DND-41 (cell line): ENCODE measurements around the gene AGAP1.

Experiments used
- ATAC-seq: fragments of 200-7000 bp; cut with Tn5 transposase; 3 replicates; pipeline ENCODE4 v1.9.1; 2021; ENCODE audit warnings: low read depth; ENCODE audit not compliant: insufficient read depth
- DNase-seq: peaks from one replicate; pipeline ENCODE4 v3.0.0-alpha.2; 2020
- H2AFZ ChIP-seq: 2 replicates; pipeline ENCODE4 v1.6.0; 2012; ENCODE audit warnings: low read depth, low read length
- H3K27ac ChIP-seq: 2 replicates; pipeline ENCODE4 v1.5.1; 2012; ENCODE audit warnings: low read length, inconsistent platforms
- H3K27me3 ChIP-seq: fragments of 200-600 bp; sonication (generic); 2 replicates; pipeline ENCODE4 v1.6.0; 2012; ENCODE audit warnings: low read length, mild to moderate bottlenecking, inconsistent platforms; ENCODE audit not compliant: insufficient read depth, poor library complexity
- H3K36me3 ChIP-seq: 2 replicates; pipeline ENCODE4 v1.5.1; 2012; ENCODE audit warnings: low read length, inconsistent platforms; ENCODE audit not compliant: insufficient read depth
- H3K4me1 ChIP-seq: 2 replicates; pipeline ENCODE4 v1.5.1; 2012; ENCODE audit warnings: mild to moderate bottlenecking, low read length; ENCODE audit not compliant: insufficient read depth
- H3K4me2 ChIP-seq: 2 replicates; pipeline ENCODE4 v1.6.0; 2012; ENCODE audit warnings: mild to moderate bottlenecking, moderate library complexity, low read length, inconsistent platforms; ENCODE audit not compliant: insufficient read depth
- H3K4me3 ChIP-seq, 2 experiments: fragments of 200-600 bp in 1 of 2; shearing (Covaris generic) in 1 of 2; 2 replicates each; pipeline ENCODE4 v1.5.1; 2012 to 2016; ENCODE audit warnings: inconsistent platforms in 2 of 2, low read length in 2 of 2, mild to moderate bottlenecking in 2 of 2, low read depth in 1 of 2, moderate library complexity in 1 of 2
- H3K79me2 ChIP-seq: 2 replicates; pipeline ENCODE4 v1.6.0; 2012; ENCODE audit warnings: low read length, inconsistent platforms; ENCODE audit not compliant: insufficient read depth
- H3K9ac ChIP-seq: 2 replicates; pipeline ENCODE4 v1.6.0; 2012; ENCODE audit warnings: low read depth, mild to moderate bottlenecking, inconsistent platforms, low read length, moderate library complexity
- H3K9me3 ChIP-seq: 2 replicates; pipeline ENCODE4 v1.5.1; 2012; ENCODE audit warnings: low read length, moderate library complexity, mild to moderate bottlenecking, inconsistent platforms; ENCODE audit not compliant: insufficient read depth, severe bottlenecking
- H4K20me1 ChIP-seq: 2 replicates; pipeline ENCODE4 v1.6.0; 2012; ENCODE audit warnings: low read length; ENCODE audit not compliant: insufficient read depth
- CTCF ChIP-seq: IDR thresholded peaks from 2 replicates; pipeline ENCODE4 v1.5.1; 2012; ENCODE audit warnings: borderline replicate concordance, low read length, moderate library complexity, mild to moderate bottlenecking; ENCODE audit not compliant: poor library complexity, severe bottlenecking; ENCODE audit errors: extremely low read depth
- EZH2 ChIP-seq: IDR thresholded peaks from 3 replicates; pipeline ENCODE4 v1.6.1; 2012; ENCODE audit warnings: borderline replicate concordance, low read depth, mild to moderate bottlenecking, moderate library complexity, low read length, inconsistent platforms; ENCODE audit not compliant: severe bottlenecking

The AGAP1 gene

DNA sequence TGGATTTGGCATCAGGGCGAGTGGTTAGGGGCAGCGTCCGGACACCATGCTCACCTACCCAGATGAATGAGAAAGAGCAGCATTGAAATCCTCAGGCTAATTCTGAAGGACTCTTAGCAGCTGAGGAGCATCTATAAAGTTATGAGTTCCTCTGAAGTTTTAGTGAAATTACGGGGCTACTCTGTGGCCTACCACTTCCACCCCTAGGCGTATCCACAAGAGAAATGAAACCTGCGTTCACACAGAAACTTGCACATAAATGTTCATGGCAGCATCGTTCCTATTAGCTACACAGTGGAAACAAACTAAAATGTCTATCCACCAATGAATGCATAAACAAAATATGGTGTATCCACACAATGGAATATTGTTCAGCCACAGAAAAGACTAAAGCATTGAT lies 576.4 kb downstream of the AGAP1 start:
- Histone ChIP-seq H3K27me3 (no peaks in the 10 kb centered on the region), H3K36me3 (no peaks in the 10 kb centered on the region), H3K4me3 (no peak overlapping the region), H4K20me1 (peaks cover 5% of the 10 kb centered on the region; the same call in 1 of the 2 replicates), H3K9ac (no peak overlapping the region), H3K27ac (no peak overlapping the region), H2AFZ (no peak overlapping the region), H3K79me2 (no peaks in the 10 kb centered on the region), H3K9me3 (no peaks in the 10 kb centered on the region), H3K4me1 (no peaks in the 10 kb centered on the region), H3K4me2 (no peak overlapping the region)
- no peak for DNase-seq
- TF ChIP-seq EZH2, result no peak
- TF ChIP-seq CTCF, result no peak
- no peak for ATAC-seq

- Histone ChIP-seq H3K4me2 (no peak overlapping the region), H3K4me1 (no peaks in the 10 kb centered on the region), H3K79me2 (no peaks in the 10 kb centered on the region), H3K4me3 (no peak overlapping the region), H3K36me3 (no peaks in the 10 kb centered on the region), H3K9ac (no peak overlapping the region), H3K9me3 (no peaks in the 10 kb centered on the region), H3K27me3 (no peaks in the 10 kb centered on the region), H3K27ac (no peak overlapping the region), H4K20me1 (peaks cover 5% of the 10 kb centered on the region; the same call in 1 of the 2 replicates), H2AFZ (no peak overlapping the region)
- no peak for ATAC-seq
- DNase-seq, result no peak
- TF ChIP-seq EZH2, result no peak
- no peak for TF ChIP-seq CTCF
These were observed 579.4 kb downstream of the AGAP1 start for GRCh38 chr2:236073246-236073645.

- no peak for ATAC-seq
- Histone ChIP-seq H3K9me3 (no peaks in the 10 kb centered on the region), H3K27me3 (no peaks in the 10 kb centered on the region), H3K4me3 (no peak overlapping the region), H3K27ac (no peak overlapping the region), H4K20me1 (peaks cover 5% of the 10 kb centered on the region; the same call in 1 of the 2 replicates), H3K36me3 (no peaks in the 10 kb centered on the region), H3K4me1 (no peaks in the 10 kb centered on the region), H3K9ac (no peak overlapping the region), H3K4me2 (no peak overlapping the region), H2AFZ (no peak overlapping the region), H3K79me2 (no peaks in the 10 kb centered on the region)
- TF ChIP-seq EZH2 (no peak), CTCF (no peak)
- DNase-seq, result no peak
These were observed 580.2 kb downstream of the AGAP1 start for GRCh38 chr2:236073867-236074655.
